Measurements from ENCODE around the gene B4GALNT4. TPM values are rescaled to one million over a fixed set of nuclear protein-coding genes. Genes with fewer than 3 reads are reported as not detected.

The B4GALNT4 gene
- total RNA-seq, 1 donor from 2014 or later = 1.9 TPM

DNA sequence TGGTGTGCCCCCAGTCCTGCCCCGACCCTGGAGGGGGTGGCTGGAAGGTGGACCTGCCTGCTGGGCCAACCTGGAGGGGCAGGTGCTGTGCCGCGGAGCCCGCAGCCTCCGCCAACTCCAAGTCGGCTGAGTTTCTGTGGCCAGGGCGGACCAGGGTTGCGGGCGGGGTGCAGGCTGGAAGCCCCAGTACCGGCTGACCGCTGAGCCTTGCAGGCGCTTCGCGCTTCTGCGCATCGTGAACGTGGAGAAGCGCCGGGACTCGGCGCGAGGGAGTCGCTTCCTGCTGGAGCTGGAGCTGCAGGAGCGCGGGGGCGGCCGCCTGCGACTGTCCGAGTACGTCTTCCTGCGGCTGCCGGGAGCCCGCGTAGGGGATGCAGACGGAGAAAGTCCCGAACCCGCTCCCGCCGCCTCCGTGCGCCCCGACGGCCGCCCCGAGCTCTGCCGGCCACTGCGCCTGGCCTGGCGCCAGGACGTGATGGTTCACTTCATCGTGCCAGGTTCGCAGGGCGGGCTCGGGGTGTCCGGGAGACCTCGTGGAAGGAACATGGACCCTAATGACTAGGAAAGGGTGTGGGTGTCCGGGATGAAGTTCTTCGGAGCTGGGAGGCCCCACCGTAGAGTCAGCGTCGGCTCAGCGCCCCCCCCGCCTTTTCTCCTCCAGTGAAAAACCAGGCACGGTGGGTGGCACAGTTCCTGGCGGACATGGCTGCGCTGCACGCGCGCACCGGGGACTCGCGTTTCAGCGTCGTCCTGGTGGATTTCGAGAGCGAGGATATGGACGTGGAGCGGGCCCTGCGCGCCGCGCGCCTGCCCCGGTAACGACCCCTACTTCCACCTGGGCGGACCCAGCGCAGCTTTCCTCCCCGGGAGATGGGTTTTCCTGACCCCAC is 10.2 kb downstream of the B4GALNT4 start:
- no peak for DNase-seq
- no peak for ATAC-seq
- TF ChIP-seq, protein P1, sequence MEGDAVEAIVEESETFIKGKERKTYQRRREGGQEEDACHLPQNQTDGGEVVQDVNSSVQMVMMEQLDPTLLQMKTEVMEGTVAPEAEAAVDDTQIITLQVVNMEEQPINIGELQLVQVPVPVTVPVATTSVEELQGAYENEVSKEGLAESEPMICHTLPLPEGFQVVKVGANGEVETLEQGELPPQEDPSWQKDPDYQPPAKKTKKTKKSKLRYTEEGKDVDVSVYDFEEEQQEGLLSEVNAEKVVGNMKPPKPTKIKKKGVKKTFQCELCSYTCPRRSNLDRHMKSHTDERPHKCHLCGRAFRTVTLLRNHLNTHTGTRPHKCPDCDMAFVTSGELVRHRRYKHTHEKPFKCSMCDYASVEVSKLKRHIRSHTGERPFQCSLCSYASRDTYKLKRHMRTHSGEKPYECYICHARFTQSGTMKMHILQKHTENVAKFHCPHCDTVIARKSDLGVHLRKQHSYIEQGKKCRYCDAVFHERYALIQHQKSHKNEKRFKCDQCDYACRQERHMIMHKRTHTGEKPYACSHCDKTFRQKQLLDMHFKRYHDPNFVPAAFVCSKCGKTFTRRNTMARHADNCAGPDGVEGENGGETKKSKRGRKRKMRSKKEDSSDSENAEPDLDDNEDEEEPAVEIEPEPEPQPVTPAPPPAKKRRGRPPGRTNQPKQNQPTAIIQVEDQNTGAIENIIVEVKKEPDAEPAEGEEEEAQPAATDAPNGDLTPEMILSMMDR (IDR thresholded peaks at IDR 0.05) = no peak

DNA sequence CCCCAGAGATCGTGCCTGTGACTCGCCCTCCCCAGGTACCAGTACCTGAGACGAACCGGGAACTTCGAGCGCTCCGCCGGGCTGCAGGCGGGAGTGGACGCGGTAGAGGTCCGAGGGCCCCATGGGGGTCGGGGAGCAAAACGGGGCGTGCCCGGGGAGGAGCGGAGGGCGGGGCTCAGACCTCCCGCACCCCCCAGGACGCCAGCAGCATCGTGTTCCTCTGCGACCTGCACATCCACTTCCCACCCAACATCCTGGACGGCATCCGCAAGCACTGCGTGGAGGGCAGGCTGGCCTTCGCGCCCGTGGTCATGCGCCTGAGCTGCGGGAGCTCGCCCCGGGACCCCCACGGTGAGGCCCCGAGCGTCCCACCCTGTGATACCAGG is 10.8 kb downstream of the B4GALNT4 start:
- Histone ChIP-seq H3K9me3 (no peaks in the 10 kb centered on the region), H3K27me3 (no peaks in the 10 kb centered on the region), H3K27ac (no peak overlapping the region), H3K36me3 (no peaks in the 10 kb centered on the region), H3K4me3 (no peak overlapping the region), H3K4me1 (no peaks in the 10 kb centered on the region)
- TF ChIP-seq, protein P1 (IDR thresholded peaks at IDR 0.05) = no peak
- no peak for ATAC-seq
- DNase-seq = no peak
- intact Hi-C loops (cut with DNase I) = no loop called here

More for the DNA sequence above, 10.2 kb downstream of the B4GALNT4 start:
- Histone ChIP-seq H3K4me1 (no peaks in the 10 kb centered on the region), H3K27me3 (no peaks in the 10 kb centered on the region), H3K9me3 (no peaks in the 10 kb centered on the region), H3K27ac (no peak overlapping the region), H3K36me3 (no peaks in the 10 kb centered on the region), H3K4me3 (no peak overlapping the region)
- intact Hi-C loops (cut with DNase I) = no loop called here

DNA sequence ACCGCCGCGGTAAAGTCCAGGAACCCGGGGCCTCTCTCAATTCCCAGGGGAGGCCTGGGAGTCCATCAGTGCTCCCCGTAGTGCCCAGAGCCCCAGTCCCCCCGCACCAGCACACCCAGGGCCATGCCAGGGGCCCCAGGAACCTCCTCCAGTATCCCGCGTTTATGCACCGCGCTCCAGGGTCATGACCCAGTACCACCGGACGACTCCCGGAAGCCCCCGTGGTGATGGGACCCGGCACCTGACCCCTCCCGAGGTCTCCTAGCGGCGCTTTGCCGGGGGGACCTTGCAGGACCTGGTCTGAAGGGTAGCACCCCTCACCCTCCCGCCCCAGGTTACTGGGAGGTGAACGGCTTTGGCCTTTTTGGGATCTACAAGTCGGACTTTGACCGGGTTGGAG is 11.2 kb downstream of the B4GALNT4 start:
- Histone ChIP-seq H3K36me3 (no peaks in the 10 kb centered on the region), H3K27ac (no peak overlapping the region), H3K4me3 (no peak overlapping the region), H3K9me3 (no peaks in the 10 kb centered on the region), H3K27me3 (no peaks in the 10 kb centered on the region), H3K4me1 (no peaks in the 10 kb centered on the region)
- DNase-seq (no peak), ATAC-seq (no peak)
- intact Hi-C loops (cut with DNase I) = no loop called here
- TF ChIP-seq, protein P1 (IDR thresholded peaks at IDR 0.05) = no peak

DNA sequence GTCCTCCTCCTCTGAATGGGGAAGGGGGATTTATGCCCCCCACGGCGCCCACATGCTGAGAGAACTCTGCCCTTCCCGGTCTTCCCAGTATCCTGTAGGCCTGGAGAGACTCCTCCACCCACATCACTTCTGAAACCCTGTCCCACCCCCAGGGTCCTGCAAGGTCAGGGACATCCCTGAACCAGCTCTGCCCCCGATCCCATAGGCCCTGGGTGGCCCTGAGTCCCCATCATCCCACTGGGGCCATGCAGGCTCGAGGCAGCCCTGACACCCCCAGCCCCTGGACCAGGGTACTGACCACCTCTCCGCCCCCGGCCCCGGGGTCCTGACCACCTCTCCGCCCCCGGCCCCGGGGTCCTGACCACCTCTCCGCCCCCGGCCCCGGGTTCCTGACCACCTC is 11.7 kb downstream of the B4GALNT4 start:
- no peaks in the 10 kb centered on the region for H3K4me1 ChIP-seq
- no peak for DNase-seq
- H3K27ac ChIP-seq = no peak overlapping the region
- H3K27me3 ChIP-seq = no peaks in the 10 kb centered on the region
- no peaks in the 10 kb centered on the region for H3K9me3 ChIP-seq
- intact Hi-C loops (cut with DNase I) = no loop called here
- ATAC-seq = no peak
- H3K4me3 ChIP-seq = no peak overlapping the region
- no peaks in the 10 kb centered on the region for H3K36me3 ChIP-seq
- TF ChIP-seq, protein P1 (IDR thresholded peaks at IDR 0.05) = no peak

DNA sequence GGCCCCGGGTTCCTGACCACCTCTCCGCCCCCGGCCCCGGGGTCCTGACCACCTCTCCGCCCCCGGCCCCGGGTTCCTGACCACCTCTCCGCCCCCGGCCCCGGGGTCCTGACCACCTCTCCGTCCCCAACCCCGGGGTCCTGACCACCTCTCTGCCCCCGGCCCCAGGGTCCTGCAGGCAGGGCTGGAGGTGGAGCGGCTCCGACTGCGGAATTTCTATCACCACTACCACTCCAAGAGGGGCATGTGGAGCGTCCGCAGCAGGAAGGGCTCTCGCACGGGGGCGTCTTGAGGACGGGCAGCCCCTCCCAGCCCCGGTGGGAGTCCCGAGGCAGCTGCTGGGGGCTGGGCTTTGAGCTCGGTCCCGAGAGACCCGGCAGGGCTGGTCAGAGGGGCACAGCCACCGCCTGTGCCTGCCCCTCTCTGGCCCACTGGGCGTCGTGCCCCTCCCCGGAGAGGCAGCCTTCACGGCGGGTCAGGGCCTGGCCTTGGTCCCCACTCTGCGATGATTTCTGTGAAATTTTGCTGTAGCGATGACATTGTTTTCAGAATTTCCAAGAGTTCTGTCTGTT is 12.3 kb downstream of the B4GALNT4 start:
- Histone ChIP-seq H3K4me3 (no peak overlapping the region), H3K36me3 (no peaks in the 10 kb centered on the region), H3K27ac (no peak overlapping the region), H3K9me3 (peaks cover 3% of the 10 kb centered on the region), H3K4me1 (no peaks in the 10 kb centered on the region), H3K27me3 (no peaks in the 10 kb centered on the region)
- no peak for ATAC-seq
- DNase-seq = no peak
- TF ChIP-seq, protein P1 (IDR thresholded peaks at IDR 0.05) = no peak
- intact Hi-C loops (cut with DNase I) = no loop called here
